Keratinocyte (primary cell): ENCODE data around the gene KCND2.

Experiments used
- EZH2 ChIP-seq: IDR thresholded peaks from one replicate; pipeline ENCODE4 v1.6.1; 2012; ENCODE audit warnings: inconsistent platforms, mild to moderate bottlenecking, low read length, moderate library complexity
- TF ChIP-seq, protein P1 (sequence below), 3 experiments: IDR thresholded peaks in 1 of 3; conservative IDR thresholded peaks in 1 of 3; optimal IDR thresholded peaks in 1 of 3; 2 replicates in 2 of 3; 3 replicates in 1 of 3; pipeline versions ENCODE3 to v1.5.1; 2011; ENCODE audit warnings: low read length in 3 of 3, mild to moderate bottlenecking in 3 of 3, moderate library complexity in 2 of 3, control low read depth in 1 of 3, inconsistent platforms in 1 of 3; ENCODE audit not compliant: insufficient read depth in 2 of 3; ENCODE audit errors: extremely low read depth in 1 of 3

GRCh38 chr7:120431016-120431415 is 158.0 kb downstream of the KCND2 start:
- TF ChIP-seq, protein P1, sequence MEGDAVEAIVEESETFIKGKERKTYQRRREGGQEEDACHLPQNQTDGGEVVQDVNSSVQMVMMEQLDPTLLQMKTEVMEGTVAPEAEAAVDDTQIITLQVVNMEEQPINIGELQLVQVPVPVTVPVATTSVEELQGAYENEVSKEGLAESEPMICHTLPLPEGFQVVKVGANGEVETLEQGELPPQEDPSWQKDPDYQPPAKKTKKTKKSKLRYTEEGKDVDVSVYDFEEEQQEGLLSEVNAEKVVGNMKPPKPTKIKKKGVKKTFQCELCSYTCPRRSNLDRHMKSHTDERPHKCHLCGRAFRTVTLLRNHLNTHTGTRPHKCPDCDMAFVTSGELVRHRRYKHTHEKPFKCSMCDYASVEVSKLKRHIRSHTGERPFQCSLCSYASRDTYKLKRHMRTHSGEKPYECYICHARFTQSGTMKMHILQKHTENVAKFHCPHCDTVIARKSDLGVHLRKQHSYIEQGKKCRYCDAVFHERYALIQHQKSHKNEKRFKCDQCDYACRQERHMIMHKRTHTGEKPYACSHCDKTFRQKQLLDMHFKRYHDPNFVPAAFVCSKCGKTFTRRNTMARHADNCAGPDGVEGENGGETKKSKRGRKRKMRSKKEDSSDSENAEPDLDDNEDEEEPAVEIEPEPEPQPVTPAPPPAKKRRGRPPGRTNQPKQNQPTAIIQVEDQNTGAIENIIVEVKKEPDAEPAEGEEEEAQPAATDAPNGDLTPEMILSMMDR (optimal IDR thresholded peaks at IDR 0.05 in 1 of 3, IDR thresholded peaks at IDR 0.05 in 1 of 3, conservative IDR thresholded peaks at IDR 0.05 in 1 of 3; ENCODE audit: extremely low read depth in 1 of 3, insufficient read depth in 2 of 3, low read length in 3 of 3), result no peak
- no peak for TF ChIP-seq EZH2
